TTC549 (cell line): ENCODE results near the gene SPECC1L.
"Not testable (repeated sequence)": the region's sequence is repeated elsewhere in the genome, so short reads cannot be mapped to it uniquely, and the experiment has no call there.

ENCODE experiments used
- FAIRE-seq: peaks from 2 replicates; lab custom pipeline; 2012; peaks lifted over from hg19 to GRCh38; lab: Jason Lieb, UNC

Gene SPECC1L

GRCh38 chr22:24289114-24289513 lies 18.5 kb downstream of the SPECC1L start:
- FAIRE-seq = no peak

GRCh38 chr22:24289741-24290163 lies 19.1 kb downstream of the SPECC1L start:
- no peak for FAIRE-seq

GRCh38 chr22:24290459-24290858 lies 19.8 kb downstream of the SPECC1L start:
- FAIRE-seq = no peak

- FAIRE-seq = no peak
Observed at GRCh38 chr22:24291515-24292201, 21.0 kb downstream of the SPECC1L start.

GRCh38 chr22:24292202-24292830 lies 21.7 kb downstream of the SPECC1L start:
- not testable (repeated sequence) for FAIRE-seq

- FAIRE-seq = not testable (repeated sequence)
Observed at GRCh38 chr22:24294913-24295312, 24.3 kb downstream of the SPECC1L start.

GRCh38 chr22:24298497-24299155 lies 28.0 kb downstream of the SPECC1L start:
- not testable (repeated sequence) for FAIRE-seq

- FAIRE-seq = not testable (repeated sequence)
Observed at GRCh38 chr22:24300522-24300921, 29.9 kb downstream of the SPECC1L start.

GRCh38 chr22:24302591-24302990 lies 32.0 kb downstream of the SPECC1L start:
- no peak for FAIRE-seq

GRCh38 chr22:24303007-24303406 lies 32.4 kb downstream of the SPECC1L start:
- no peak for FAIRE-seq

GRCh38 chr22:24304062-24304675 lies 33.5 kb downstream of the SPECC1L start:
- no peak for FAIRE-seq

GRCh38 chr22:24305260-24305692 lies 34.6 kb downstream of the SPECC1L start:
- FAIRE-seq = no peak

GRCh38 chr22:24310969-24311368 lies 40.3 kb downstream of the SPECC1L start:
- FAIRE-seq = no peak

- no peak for FAIRE-seq
Observed at GRCh38 chr22:24315367-24315966, 44.8 kb downstream of the SPECC1L start.

GRCh38 chr22:24316264-24316663 lies 45.6 kb downstream of the SPECC1L start:
- FAIRE-seq = not testable (repeated sequence)

- not testable (repeated sequence) for FAIRE-seq
Observed at GRCh38 chr22:24317511-24317910, 46.9 kb downstream of the SPECC1L start.

GRCh38 chr22:24319451-24319850 lies 48.8 kb downstream of the SPECC1L start:
- no peak for FAIRE-seq

GRCh38 chr22:24321999-24322398 lies 51.4 kb downstream of the SPECC1L start:
- no peak for FAIRE-seq

GRCh38 chr22:24322522-24322921 lies 51.9 kb downstream of the SPECC1L start:
- FAIRE-seq = no peak

GRCh38 chr22:24323233-24323632 lies 52.6 kb downstream of the SPECC1L start:
- no peak for FAIRE-seq

GRCh38 chr22:24323695-24324094 lies 53.1 kb downstream of the SPECC1L start:
- FAIRE-seq = no peak

GRCh38 chr22:24324137-24324536 lies 53.5 kb downstream of the SPECC1L start:
- no peak for FAIRE-seq
